ENCODE measurements around the gene ANGPTL4.
"Not testable (repeated sequence)": the region's sequence is repeated elsewhere in the genome, so short reads cannot be mapped to it uniquely, and the experiment has no call there.

- TF ChIP-seq CTCF (conservative IDR thresholded peaks at IDR 0.05); EZH2 (IDR thresholded peaks at IDR 0.05; ENCODE audit: low read depth): not testable (repeated sequence)
These were observed 12.5 kb downstream of the ANGPTL4 start for GRCh38 chr19:8376373-8376974.

Measured in PC-9 (cell line).